ENCODE data around the gene SLC31A1. TPM values are rescaled to one million over a fixed set of nuclear protein-coding genes. Genes with fewer than 3 reads are reported as not detected.
A peak's percentile ranks its signal among the peaks of the same experiment; 100 is the strongest.

The SLC31A1 gene
- total RNA-seq = 9.4 TPM
- long read RNA-seq, full-length matches to known transcripts = 27 of 30 reads
- long read RNA-seq, partial matches to known transcripts = 1 of 30 reads
- long read RNA-seq, other reads (novel, unspliced or antisense) = 2 of 30 reads

GRCh38 chr9:113221003-113221799 lies at the start of gene SLC31A1, which contains the start of gene FKBP15:
TSS of gene SLC31A1 (plus strand) at chr9:113221544. CDS start at chr9:113256149, 34,605 bp downstream.
TSS of gene FKBP15 (minus strand) at chr9:113221277. CDS start at chr9:113221243, 34 bp downstream.
- DNase-seq (peak; percentile 98), ATAC-seq (ENCODE audit: poor library complexity) (peak; percentile 99)
- intact Hi-C loops (cut with DNase I) = no loop called here

- ATAC-seq (ENCODE audit: poor library complexity) (no peak), DNase-seq (no peak)
- intact Hi-C loops (cut with DNase I) = no loop called here
Observed at GRCh38 chr9:113173341-113173740, 48.0 kb upstream of the SLC31A1 start.

- intact Hi-C loops (cut with DNase I) = no loop called here
- no peak for DNase-seq
- ATAC-seq (ENCODE audit: poor library complexity) = no peak
Observed at GRCh38 chr9:113176803-113177202, 44.5 kb upstream of the SLC31A1 start.

GRCh38 chr9:113177251-113177650 lies 44.1 kb upstream of the SLC31A1 start:
- no peak for DNase-seq
- ATAC-seq (ENCODE audit: poor library complexity) = no peak
- intact Hi-C loops (cut with DNase I) = no loop called here

- ATAC-seq (ENCODE audit: poor library complexity) = no peak
- intact Hi-C loops (cut with DNase I) = no loop called here
- DNase-seq = no peak
Observed at GRCh38 chr9:113178087-113178486, 43.3 kb upstream of the SLC31A1 start.

GRCh38 chr9:113179839-113180238 lies 41.5 kb upstream of the SLC31A1 start:
- intact Hi-C loops (cut with DNase I) = no loop called here
- ATAC-seq (ENCODE audit: poor library complexity) (peak; percentile 89), DNase-seq (no peak)

GRCh38 chr9:113181165-113181564 lies 40.2 kb upstream of the SLC31A1 start:
- DNase-seq = no peak
- intact Hi-C loops (cut with DNase I) = no loop called here
- ATAC-seq (ENCODE audit: poor library complexity) = no peak

GRCh38 chr9:113183956-113184488 lies 37.3 kb upstream of the SLC31A1 start:
- DNase-seq (no peak), ATAC-seq (ENCODE audit: poor library complexity) (no peak)
- intact Hi-C loops (cut with DNase I) = no loop called here

- no peak for ATAC-seq (ENCODE audit: poor library complexity)
- intact Hi-C loops (cut with DNase I) = no loop called here
- no peak for DNase-seq
Observed at GRCh38 chr9:113184539-113184938, 36.8 kb upstream of the SLC31A1 start.

- intact Hi-C loops (cut with DNase I) = no loop called here
Observed at GRCh38 chr9:113185271-113185670, 36.1 kb upstream of the SLC31A1 start.

GRCh38 chr9:113186137-113186755 lies 35.1 kb upstream of the SLC31A1 start:
- intact Hi-C loops (cut with DNase I) = no loop called here
- ATAC-seq (ENCODE audit: poor library complexity) = no peak
- no peak for DNase-seq

More at GRCh38 chr9:113185271-113185670, 36.1 kb upstream of the SLC31A1 start:
- DNase-seq (no peak), ATAC-seq (ENCODE audit: poor library complexity) (no peak)

- ATAC-seq (ENCODE audit: poor library complexity) (peak; percentile 81), DNase-seq (peak; percentile 50)
- intact Hi-C loops (cut with DNase I) = no loop called here
Observed at GRCh38 chr9:113187929-113188595, 33.3 kb upstream of the SLC31A1 start.

GRCh38 chr9:113192455-113192854 lies 28.9 kb upstream of the SLC31A1 start:
- intact Hi-C loops (cut with DNase I) = no loop called here
- ATAC-seq (ENCODE audit: poor library complexity) = no peak
- DNase-seq = no peak

GRCh38 chr9:113199683-113200329 lies 21.5 kb upstream of the SLC31A1 start:
- DNase-seq (no peak), ATAC-seq (ENCODE audit: poor library complexity) (no peak)
- intact Hi-C loops (cut with DNase I) = no loop called here

- intact Hi-C loops (cut with DNase I) = no loop called here
- no peak for DNase-seq
- no peak for ATAC-seq (ENCODE audit: poor library complexity)
Observed at GRCh38 chr9:113205432-113205831, 15.9 kb upstream of the SLC31A1 start.

GRCh38 chr9:113205861-113206260 lies 15.5 kb upstream of the SLC31A1 start:
- DNase-seq = no peak
- no peak for ATAC-seq (ENCODE audit: poor library complexity)
- intact Hi-C loops (cut with DNase I) = no loop called here

- no peak for ATAC-seq (ENCODE audit: poor library complexity)
- intact Hi-C loops (cut with DNase I) = no loop called here
- DNase-seq = no peak
Observed at GRCh38 chr9:113210815-113211214, 10.5 kb upstream of the SLC31A1 start.

- DNase-seq (no peak), ATAC-seq (ENCODE audit: poor library complexity) (no peak)
- intact Hi-C loops (cut with DNase I) = no loop called here
Observed at GRCh38 chr9:113215132-113215531, 6.2 kb upstream of the SLC31A1 start.

GRCh38 chr9:113216406-113216805 lies 4.9 kb upstream of the SLC31A1 start:
- intact Hi-C loops (cut with DNase I) = no loop called here
- no peak for ATAC-seq (ENCODE audit: poor library complexity)

More at GRCh38 chr9:113216406-113216805, 4.9 kb upstream of the SLC31A1 start:
- no peak for DNase-seq
